Measurements from ENCODE around the gene IRF4.

GRCh38 chr6:383856-384255 is 7.7 kb upstream of the IRF4 start:
- TF ChIP-seq CTCF (IDR thresholded peaks at IDR 0.05; ENCODE audit: low read depth, low read length) = no peak
- TF ChIP-seq EZH2phosphoT487 (IDR thresholded peaks at IDR 0.05; ENCODE audit: low read depth) = no peak

All from OCI-LY3 (cell line).